DND-41 (cell line): Measurements from ENCODE around the gene BFSP1.

Experiments used
- ATAC-seq: fragments of 200-7000 bp; cut with Tn5 transposase; 3 replicates; pipeline ENCODE4 v1.9.1; 2021; ENCODE audit warnings: low read depth; ENCODE audit not compliant: insufficient read depth
- DNase-seq: peaks from one replicate; pipeline ENCODE4 v3.0.0-alpha.2; 2020
- H2AFZ ChIP-seq: 2 replicates; pipeline ENCODE4 v1.6.0; 2012; ENCODE audit warnings: low read depth, low read length
- H3K27ac ChIP-seq: 2 replicates; pipeline ENCODE4 v1.5.1; 2012; ENCODE audit warnings: low read length, inconsistent platforms
- H3K27me3 ChIP-seq: fragments of 200-600 bp; sonication (generic); 2 replicates; pipeline ENCODE4 v1.6.0; 2012; ENCODE audit warnings: low read length, mild to moderate bottlenecking, inconsistent platforms; ENCODE audit not compliant: insufficient read depth, poor library complexity
- H3K36me3 ChIP-seq: 2 replicates; pipeline ENCODE4 v1.5.1; 2012; ENCODE audit warnings: low read length, inconsistent platforms; ENCODE audit not compliant: insufficient read depth
- H3K4me1 ChIP-seq: 2 replicates; pipeline ENCODE4 v1.5.1; 2012; ENCODE audit warnings: mild to moderate bottlenecking, low read length; ENCODE audit not compliant: insufficient read depth
- H3K4me2 ChIP-seq: 2 replicates; pipeline ENCODE4 v1.6.0; 2012; ENCODE audit warnings: mild to moderate bottlenecking, moderate library complexity, low read length, inconsistent platforms; ENCODE audit not compliant: insufficient read depth
- H3K4me3 ChIP-seq, 2 experiments: fragments of 200-600 bp in 1 of 2; shearing (Covaris generic) in 1 of 2; 2 replicates each; pipeline ENCODE4 v1.5.1; 2012 to 2016; ENCODE audit warnings: inconsistent platforms in 2 of 2, low read length in 2 of 2, mild to moderate bottlenecking in 2 of 2, low read depth in 1 of 2, moderate library complexity in 1 of 2
- H3K79me2 ChIP-seq: 2 replicates; pipeline ENCODE4 v1.6.0; 2012; ENCODE audit warnings: low read length, inconsistent platforms; ENCODE audit not compliant: insufficient read depth
- H3K9ac ChIP-seq: 2 replicates; pipeline ENCODE4 v1.6.0; 2012; ENCODE audit warnings: low read depth, mild to moderate bottlenecking, inconsistent platforms, low read length, moderate library complexity
- H3K9me3 ChIP-seq: 2 replicates; pipeline ENCODE4 v1.5.1; 2012; ENCODE audit warnings: low read length, moderate library complexity, mild to moderate bottlenecking, inconsistent platforms; ENCODE audit not compliant: insufficient read depth, severe bottlenecking
- H4K20me1 ChIP-seq: 2 replicates; pipeline ENCODE4 v1.6.0; 2012; ENCODE audit warnings: low read length; ENCODE audit not compliant: insufficient read depth
- CTCF ChIP-seq: IDR thresholded peaks from 2 replicates; pipeline ENCODE4 v1.5.1; 2012; ENCODE audit warnings: borderline replicate concordance, low read length, moderate library complexity, mild to moderate bottlenecking; ENCODE audit not compliant: poor library complexity, severe bottlenecking; ENCODE audit errors: extremely low read depth
- EZH2 ChIP-seq: IDR thresholded peaks from 3 replicates; pipeline ENCODE4 v1.6.1; 2012; ENCODE audit warnings: borderline replicate concordance, low read depth, mild to moderate bottlenecking, moderate library complexity, low read length, inconsistent platforms; ENCODE audit not compliant: severe bottlenecking

Gene BFSP1

GRCh38 chr20:17565169-17565845 is 34.1 kb upstream of the BFSP1 start:
- H3K4me2 ChIP-seq: no peak overlapping the region
- H3K9me3 ChIP-seq: no peaks in the 10 kb centered on the region
- no peaks in the 10 kb centered on the region; the same call in 1 of the 2 replicates for H3K36me3 ChIP-seq
- TF ChIP-seq CTCF (no peak), EZH2 (no peak)
- no peaks in the 10 kb centered on the region for H3K79me2 ChIP-seq
- ATAC-seq: no peak
- no peaks in the 10 kb centered on the region for H4K20me1 ChIP-seq
- H3K9ac ChIP-seq: no peak overlapping the region
- H3K4me1 ChIP-seq: peaks cover 5% of the 10 kb centered on the region
- H2AFZ ChIP-seq: no peak overlapping the region
- peaks cover 3% of the 10 kb centered on the region for H3K27me3 ChIP-seq
- no peak for DNase-seq
- H3K27ac ChIP-seq: no peak overlapping the region
- H3K4me3 ChIP-seq: no peak overlapping the region

- H3K9me3 ChIP-seq: no peaks in the 10 kb centered on the region
- no peaks in the 10 kb centered on the region for H3K27me3 ChIP-seq
- no peak overlapping the region for H3K4me3 ChIP-seq
- no peak for TF ChIP-seq CTCF
- no peak for TF ChIP-seq EZH2
- H3K79me2 ChIP-seq: no peaks in the 10 kb centered on the region
- no peak overlapping the region for H3K4me2 ChIP-seq
- ATAC-seq: no peak
- no peak overlapping the region for H3K27ac ChIP-seq
- no peak overlapping the region for H3K9ac ChIP-seq
- no peaks in the 10 kb centered on the region for H3K4me1 ChIP-seq
- H2AFZ ChIP-seq: no peak overlapping the region
- DNase-seq: no peak
- H4K20me1 ChIP-seq: no peaks in the 10 kb centered on the region
- no peaks in the 10 kb centered on the region for H3K36me3 ChIP-seq
Observed at GRCh38 chr20:17562804-17563305, 31.7 kb upstream of the BFSP1 start.

- Histone ChIP-seq H4K20me1 (no peaks in the 10 kb centered on the region), H3K4me1 (no peaks in the 10 kb centered on the region), H3K27ac (no peak overlapping the region), H3K27me3 (no peaks in the 10 kb centered on the region), H3K4me3 (no peak overlapping the region), H3K9ac (no peak overlapping the region), H3K36me3 (no peaks in the 10 kb centered on the region), H3K9me3 (no peaks in the 10 kb centered on the region), H2AFZ (no peak overlapping the region), H3K4me2 (no peak overlapping the region), H3K79me2 (no peaks in the 10 kb centered on the region)
- TF ChIP-seq CTCF (no peak), EZH2 (no peak)
- no peak for ATAC-seq
- DNase-seq: no peak
Observed at GRCh38 chr20:17560344-17561074, 29.3 kb upstream of the BFSP1 start.
